HT1080 (cell line): Measurements from ENCODE around the gene RNF114. TPM values are rescaled to one million over a fixed set of nuclear protein-coding genes. Genes with fewer than 3 reads are reported as not detected.
"Not testable (repeated sequence)": the region's sequence is repeated elsewhere in the genome, so short reads cannot be mapped to it uniquely, and the experiment has no call there.

Experiments used
- DNase-seq: peaks from one replicate; pipeline ENCODE4 v3.0.0-alpha.2; 2015; ENCODE audit warnings: low read depth
- polyA plus RNA-seq, 2 experiments: library from polyadenylated mRNA; depleted of rRNA; stranded (reverse); fragments of >200 nt; gene quantifications; 2 replicates each; pipeline ENCODE4 v1.2.3, GENCODE V29; 2015
- total RNA-seq: library from RNA; depleted of rRNA; stranded (reverse); fragments of >200 nt; shearing (Covaris generic); gene quantifications from 2 replicates; pipeline ENCODE4 v1.2.3, GENCODE V29; 2014; rRNA removed

RNF114 gene
- total RNA-seq: 78.7 and 84.9 TPM in 2 replicates
- 68.1 and 98.3 TPM in 2 replicates for polyA plus RNA-seq (2015; cell fraction: cytosol; rRNA removed)
- 68.1 and 95.7 TPM in 2 replicates for polyA plus RNA-seq (2015; cell fraction: nucleus; rRNA removed)

- DNase-seq: peak; percentile 54
Measured at GRCh38 chr20:49936153-49937026, at the start of gene RNF114. Gene RNF114, plus strand, starts transcription at chr20:49936397. Its CDS starts 16 bp downstream, at chr20:49936413.

GRCh38 chr20:49886571-49887213 lies 49.5 kb upstream of the RNF114 start:
- no peak for DNase-seq

GRCh38 chr20:49887251-49888211 lies 48.7 kb upstream of the RNF114 start:
- DNase-seq: no peak

GRCh38 chr20:49888212-49889000 lies 47.8 kb upstream of the RNF114 start:
- peak; percentile 66 for DNase-seq

GRCh38 chr20:49889001-49889934 lies 46.9 kb upstream of the RNF114 start:
- no peak for DNase-seq

GRCh38 chr20:49889935-49890333 lies 46.3 kb upstream of the RNF114 start:
- DNase-seq: no peak

GRCh38 chr20:49890471-49891361 lies 45.5 kb upstream of the RNF114 start:
- DNase-seq: no peak

- no peak for DNase-seq
Measured at GRCh38 chr20:49891476-49892110, 44.6 kb upstream of the RNF114 start.

GRCh38 chr20:49892260-49892659 lies 43.9 kb upstream of the RNF114 start:
- no peak for DNase-seq

- no peak for DNase-seq
Measured at GRCh38 chr20:49892817-49893216, 43.4 kb upstream of the RNF114 start.

GRCh38 chr20:49893242-49894072 lies 42.7 kb upstream of the RNF114 start:
- no peak for DNase-seq

GRCh38 chr20:49894073-49894470 lies 42.1 kb upstream of the RNF114 start:
- no peak for DNase-seq

- not testable (repeated sequence) for DNase-seq
Measured at GRCh38 chr20:49895474-49896093, 40.6 kb upstream of the RNF114 start.

- DNase-seq: no peak
Measured at GRCh38 chr20:49896204-49896603, 40.0 kb upstream of the RNF114 start.

- no peak for DNase-seq
Measured at GRCh38 chr20:49899541-49900383, 36.4 kb upstream of the RNF114 start.
